ENCODE measurements around the gene OPCML.

OPCML gene

GRCh38 chr11:132771746-132772145, 760.6 kb downstream of the OPCML start:
- no peak for DNase-seq

GRCh38 chr11:132770829-132771530, 761.3 kb downstream of the OPCML start:
- DNase-seq, result no peak

GRCh38 chr11:132763503-132763902, 768.8 kb downstream of the OPCML start:
- no peak for DNase-seq

GRCh38 chr11:132755934-132756333, 776.4 kb downstream of the OPCML start:
- no peak for DNase-seq

- DNase-seq, result no peak
These were observed 780.6 kb downstream of the OPCML start for GRCh38 chr11:132751516-132752250.

GRCh38 chr11:132746305-132746704, 786.0 kb downstream of the OPCML start:
- DNase-seq, result no peak

- no peak for DNase-seq
These were observed 787.0 kb downstream of the OPCML start for GRCh38 chr11:132745306-132745705.

GRCh38 chr11:132744771-132745170, 787.5 kb downstream of the OPCML start:
- DNase-seq, result no peak

- DNase-seq, result no peak
These were observed 788.7 kb downstream of the OPCML start for GRCh38 chr11:132743601-132744000.

GRCh38 chr11:132742929-132743328, 789.4 kb downstream of the OPCML start:
- no peak for DNase-seq

GRCh38 chr11:132734217-132734616, 798.1 kb downstream of the OPCML start:
- DNase-seq, result no peak

GRCh38 chr11:132728026-132728425, 804.3 kb downstream of the OPCML start:
- DNase-seq, result no peak

GRCh38 chr11:132721526-132721925, 810.8 kb downstream of the OPCML start:
- DNase-seq, result no peak

GRCh38 chr11:132719684-132720083, 812.6 kb downstream of the OPCML start:
- DNase-seq, result no peak

- DNase-seq, result no peak
These were observed 813.3 kb downstream of the OPCML start for GRCh38 chr11:132718711-132719671.

- DNase-seq, result no peak
These were observed 814.5 kb downstream of the OPCML start for GRCh38 chr11:132717824-132718223.

GRCh38 chr11:132716037-132716436, 816.3 kb downstream of the OPCML start:
- no peak for DNase-seq

- DNase-seq, result no peak
These were observed 817.4 kb downstream of the OPCML start for GRCh38 chr11:132714859-132715440.

- DNase-seq, result no peak
These were observed 819.8 kb downstream of the OPCML start for GRCh38 chr11:132712466-132712865.

GRCh38 chr11:132704781-132705375, 827.4 kb downstream of the OPCML start:
- DNase-seq, result no peak

- DNase-seq, result no peak
These were observed 839.4 kb downstream of the OPCML start for GRCh38 chr11:132692891-132693290.

GRCh38 chr11:132691848-132692550, 840.3 kb downstream of the OPCML start:
- DNase-seq, result no peak

All from activated T-cell treated with anti-CD3 and anti-CD28 coated beads for 4 hours (primary cell).